GM12878 (cell line): ENCODE data around the gene MGP. TPM values are rescaled to one million over a fixed set of nuclear protein-coding genes. Genes with fewer than 3 reads are reported as not detected.

ENCODE experiments used
- ATAC-seq: fragments of 200-7000 bp; cut with Tn5 transposase; 3 replicates; pipeline ENCODE4 v1.9.1; 2020; ENCODE audit warnings: mild to moderate bottlenecking, moderate library complexity
- BruUV-seq: library from RNA; stranded (reverse); fragments of 400-500 nt; replicated peaks from 2 replicates; lab custom pipeline; 2021; lab: Mats Ljungman, UMichigan
- CTCF ChIA-PET: fragments of 300-600 bp; sonication (Branson Sonifier 250); formaldehyde crosslinking; extraction: SDS; loops from one replicate; lab custom pipeline; 2021; ENCODE audit warnings: inconsistent platforms; lab: Yijun Ruan, JAX
- POLR2A ChIA-PET: fragments of 350-600 bp; formaldehyde crosslinking; extraction: SDS; loops from one replicate; lab custom pipeline; 2021; ENCODE audit warnings: inconsistent platforms; lab: Charles Lee
- RAD21 ChIA-PET: fragments of 300-600 bp; sonication (Branson Sonifier 250); formaldehyde crosslinking; loops from one replicate; lab custom pipeline; 2023; ENCODE audit warnings: antibody characterized with exemption; ENCODE audit not compliant: unreplicated experiment; lab: Charles Lee
- SMC1A ChIA-PET: fragments of 300-600 bp; sonication (Branson Sonifier 250); formaldehyde crosslinking; loops from one replicate; lab custom pipeline; 2023; ENCODE audit not compliant: unreplicated experiment, uncharacterized antibody; lab: Charles Lee
- DNase-seq: peaks from one replicate; pipeline ENCODE4 v3.0.0-alpha.2; 2011; ENCODE audit warnings: low read depth, low spot score
- FAIRE-seq: peaks from 3 replicates; lab custom pipeline; 2011; peaks lifted over from hg19 to GRCh38; lab: Jason Lieb, UNC
- H2AFZ ChIP-seq: 2 replicates; pipeline ENCODE4 v1.6.0; 2011; ENCODE audit warnings: low read depth, low read length, control low read depth; ENCODE audit not compliant: control insufficient read depth
- H3K27ac ChIP-seq: 2 replicates; pipeline ENCODE4 v1.5.1; 2011; ENCODE audit warnings: control low read depth; ENCODE audit not compliant: control insufficient read depth, insufficient read depth
- H3K27me3 ChIP-seq, 2 experiments: replicated peaks in 1 of 2; 2 replicates each; pipeline versions ENCODE4 v1.6.0 to v1.6.1; 2011; ENCODE audit warnings: low read length in 1 of 2; ENCODE audit not compliant: control insufficient read depth in 2 of 2, insufficient read depth in 2 of 2
- H3K36me3 ChIP-seq, 2 experiments: 2 replicates each; pipeline ENCODE4 v1.5.1; 2011; ENCODE audit warnings: low read length in 1 of 2; ENCODE audit not compliant: control insufficient read depth in 2 of 2, insufficient read depth in 2 of 2
- H3K4me1 ChIP-seq: 2 replicates; pipeline ENCODE4 v1.6.1; 2011; ENCODE audit warnings: mild to moderate bottlenecking, low read length, moderate library complexity, mixed read lengths; ENCODE audit not compliant: control insufficient read depth, insufficient read depth
- H3K4me2 ChIP-seq: 2 replicates; pipeline ENCODE4 v1.6.0; 2011; ENCODE audit warnings: control low read depth; ENCODE audit not compliant: control insufficient read depth, insufficient read depth
- H3K4me3 ChIP-seq: fragments of 200-600 bp; sonication (generic); 2 replicates; pipeline ENCODE4 v1.5.1; 2016
- H3K79me2 ChIP-seq: 2 replicates; pipeline ENCODE4 v1.6.0; 2011; ENCODE audit warnings: low read length; ENCODE audit not compliant: control insufficient read depth, insufficient read depth
- H3K9ac ChIP-seq: 2 replicates; pipeline ENCODE4 v1.8.0; 2011; ENCODE audit warnings: low read length, control low read depth, mixed read lengths; ENCODE audit not compliant: control insufficient read depth, insufficient read depth
- H3K9me3 ChIP-seq: replicated peaks from 3 replicates; pipeline ENCODE4 v1.5.1; 2011; ENCODE audit warnings: mild to moderate bottlenecking, low read length; ENCODE audit not compliant: control insufficient read depth, insufficient read depth
- H4K20me1 ChIP-seq: 2 replicates; pipeline ENCODE4 v1.6.0; 2011; ENCODE audit not compliant: control insufficient read depth, insufficient read depth
- ATF7 ChIP-seq: fragments of 450-650 bp; IDR thresholded peaks from 2 replicates; pipeline ENCODE4 v1.6.1; 2016; ENCODE audit warnings: low read depth, mild to moderate bottlenecking
- EZH2 ChIP-seq: IDR thresholded peaks from 2 replicates; pipeline ENCODE4 v1.6.1; 2012; ENCODE audit warnings: low read depth, mild to moderate bottlenecking, control low read depth, inconsistent platforms, low read length, borderline replicate concordance; ENCODE audit not compliant: control insufficient read depth
- HCFC1 ChIP-seq: fragments of 150-350 bp; IDR thresholded peaks from 2 replicates; pipeline ENCODE4 v1.6.1; 2014; ENCODE audit warnings: low read length
- IRF5 ChIP-seq: fragments of 450-650 bp; IDR thresholded peaks from 2 replicates; pipeline ENCODE4 v1.6.1; 2017; ENCODE audit warnings: borderline replicate concordance
- POLR2A ChIP-seq: IDR thresholded peaks from 2 replicates; pipeline ENCODE4 v1.6.1; 2011; ENCODE audit warnings: low read depth, mild to moderate bottlenecking, low read length
- POU2F2 ChIP-seq: IDR thresholded peaks from 3 replicates; pipeline ENCODE4 v1.6.1; 2011; ENCODE audit warnings: low read depth, mild to moderate bottlenecking, low read length, borderline replicate concordance
- RCOR1 ChIP-seq: conservative IDR thresholded peaks from 2 replicates; pipeline ENCODE4 v1.6.1; 2012; ENCODE audit warnings: low read depth, low read length, improper control_type of control experiment
- TCF3 ChIP-seq: IDR thresholded peaks from 2 replicates; pipeline ENCODE4 v1.6.1; 2012; ENCODE audit warnings: low read depth, mild to moderate bottlenecking, low read length, borderline replicate concordance; ENCODE audit not compliant: insufficient read depth
- ZBTB11 ChIP-seq: fragments of 450-650 bp; formaldehyde crosslinking; IDR thresholded peaks from 2 replicates; pipeline ENCODE4 v1.5.0; 2022; ENCODE audit warnings: mild to moderate bottlenecking, missing genetic modification characterization
- WGBS: methylation state at CpG from one replicate; pipeline ENCODE4 v1.1.6; 2016; ENCODE audit warnings: low lambda C conversion rate; ENCODE audit not compliant: insufficient replicate concordance, insufficient coverage; ENCODE audit errors: missing lambda C conversion rate; 5-methylcytosine and 5-hydroxymethylcytosine counted together
- in situ Hi-C: fragments of 300-500 bp; cut with MboI; formaldehyde crosslinking; loops from 9 replicates; pipeline ENCODE4 v1.14.3; 2018; ENCODE audit warnings: mixed read lengths
- intact Hi-C: fragments of 100-400 bp; cut with micrococcal nuclease; formaldehyde crosslinking; loops from one replicate; pipeline ENCODE4 v1.14.2; 2022; ENCODE audit not compliant: unreplicated experiment
- polyA plus RNA-seq, 11 experiments: library from polyadenylated mRNA; depleted of rRNA in 4 of 11; unstranded in 6 of 11; stranded (reverse) in 5 of 11; fragments of >200 nt; fragmentation: Nextera tagmentation in 4 of 11; fragmentation: Illumina TruSeq in 1 of 11; extraction: Ambion mirVana in 4 of 11; extraction: Trizol in 1 of 11; gene quantifications; 1 replicate in 1 of 11; 2 replicates in 10 of 11; pipeline versions ENCODE4 v1.2.1 to v1.2.3, GENCODE V29; 2011 to 2016; ENCODE audit warnings: inconsistent platforms in 2 of 11, missing spikeins in 2 of 11, low read depth in 1 of 11
- total RNA-seq, 4 experiments: library from RNA; depleted of rRNA in 3 of 4; stranded (reverse); fragments of >200 nt in 3 of 4; fragmentation: Illumina TruSeq in 1 of 4; extraction: Trizol in 1 of 4; gene quantifications; 2 replicates each; pipeline versions ENCODE4 v1.2.1 to v1.2.3, GENCODE V29; 2013 to 2021

Gene MGP
- total and polyA plus RNA-seq, 10 of the 15 experiments (the other 5 are each of a cell fraction or from before 2014, with no cell fraction given): 0.21 to 1.2 TPM; not detected in 8

DNA sequence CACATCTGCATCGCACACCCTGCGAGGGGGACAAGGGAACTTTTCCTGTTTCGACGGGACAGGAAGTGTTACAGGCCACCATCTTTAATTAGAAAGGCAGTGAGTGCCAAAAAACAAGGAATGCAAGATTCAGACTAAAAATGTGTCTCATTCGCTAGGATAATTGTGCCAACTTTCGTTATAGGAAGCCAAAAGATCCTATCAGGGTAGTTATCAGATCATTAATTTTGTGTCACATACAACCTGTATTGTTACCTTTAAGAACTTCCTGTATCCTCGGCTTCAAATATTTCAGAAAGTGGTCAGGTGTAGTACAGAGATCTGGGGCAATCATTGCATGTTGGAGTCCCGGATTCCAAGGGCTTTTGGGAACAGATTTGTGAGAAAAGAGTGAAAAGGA lies 19.2 kb upstream of the MGP start:
- WGBS: 78% methylated on average over 8 of the region's 8 CpGs
- H4K20me1 ChIP-seq: no peaks in the 10 kb centered on the region
- ChIA-PET RAD21 (no interaction called here), SMC1A (no interaction called here), CTCF (interaction anchor here (0.9 kb wide), 1 partner anchor 25 kb away, joined by 3 read pairs; no protein-coding TSS in a partner anchor), POLR2A (no interaction called here)
- H3K36me3 ChIP-seq: no peaks in the 10 kb centered on the region
- intact Hi-C loops: no loop called here
- FAIRE-seq (no peak), ATAC-seq (no peak), DNase-seq (no peak)
- peaks cover 4% of the 10 kb centered on the region; the same call in 1 of the 2 replicates for H3K4me1 ChIP-seq
- BruUV-seq: no TSS peak
- H3K27ac ChIP-seq: no peak overlapping the region
- TF ChIP-seq ZBTB11 (CRISPR knock-in tag) (no peak), HCFC1 (no peak), TCF3 (no peak), POU2F2 (no peak), RCOR1 (no peak), IRF5 (no peak), POLR2A (no peak), EZH2 (no peak), ATF7 (no peak)
- no peak overlapping the region for H3K9ac ChIP-seq
- no peaks in the 10 kb centered on the region for H3K9me3 ChIP-seq
- no peaks in the 10 kb centered on the region for H3K79me2 ChIP-seq
- no peak overlapping the region for H3K4me2 ChIP-seq
- H3K27me3 ChIP-seq: no peaks in the 10 kb centered on the region
- in situ Hi-C loops: no loop called here
- H3K4me3 ChIP-seq: no peak overlapping the region
- H2AFZ ChIP-seq: no peak overlapping the region
